Testis (tissue), 2 donors: ENCODE results near the gene ANKS1B.

Experiments used
- POLR2A ChIP-seq: fragments of 450-650 bp; IDR thresholded peaks from one replicate; pipeline ENCODE4 v1.6.1; 2017; ENCODE audit warnings: antibody characterized with exemption, mild to moderate bottlenecking, moderate library complexity
- TF ChIP-seq, protein P1 (sequence below), 3 experiments: fragments of 450-650 bp in 2 of 3; fragments of 200-600 bp in 1 of 3; sonication (generic) in 1 of 3; IDR thresholded peaks; one replicate each; pipeline ENCODE4 v1.5.1; 2016 to 2019; ENCODE audit warnings: antibody characterized with exemption in 3 of 3, mild to moderate bottlenecking in 2 of 3, moderate library complexity in 1 of 3

DNA sequence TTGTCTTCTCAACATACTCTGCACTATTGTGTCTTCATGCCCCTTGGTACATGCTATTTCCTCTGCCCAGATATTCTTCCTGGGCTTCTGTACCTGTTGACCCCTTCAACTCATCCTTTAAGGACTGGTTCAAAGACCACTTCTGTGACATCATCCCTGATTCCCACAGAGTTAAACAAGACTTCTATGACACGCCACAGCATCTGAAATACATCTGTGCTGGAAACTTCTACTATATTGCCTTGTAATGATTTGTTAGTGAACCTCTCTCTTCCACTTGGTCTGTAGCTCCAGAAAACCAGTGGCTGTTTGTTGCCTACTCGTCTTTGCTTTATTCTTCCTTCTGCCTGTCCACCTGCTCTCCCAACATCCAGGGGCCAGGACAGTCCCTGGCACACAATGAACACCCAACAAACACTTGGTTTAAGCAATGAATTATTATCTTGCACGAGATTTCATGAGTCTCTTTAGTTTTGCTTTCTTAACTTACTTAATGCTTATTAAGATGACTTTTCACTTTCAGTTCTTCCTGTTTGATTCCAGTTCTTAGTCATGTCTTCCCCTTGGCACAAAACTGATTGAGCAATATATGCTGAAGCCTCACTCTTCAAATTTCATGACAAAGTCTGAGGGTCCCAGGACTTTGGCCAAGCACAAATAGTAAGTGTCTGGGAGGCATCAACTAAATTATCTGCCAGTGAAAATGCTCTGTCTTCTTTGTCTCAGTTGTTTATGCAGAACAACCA lies 853.8 kb downstream of the ANKS1B start:
- no peak for TF ChIP-seq POLR2A
- TF ChIP-seq, protein P1, sequence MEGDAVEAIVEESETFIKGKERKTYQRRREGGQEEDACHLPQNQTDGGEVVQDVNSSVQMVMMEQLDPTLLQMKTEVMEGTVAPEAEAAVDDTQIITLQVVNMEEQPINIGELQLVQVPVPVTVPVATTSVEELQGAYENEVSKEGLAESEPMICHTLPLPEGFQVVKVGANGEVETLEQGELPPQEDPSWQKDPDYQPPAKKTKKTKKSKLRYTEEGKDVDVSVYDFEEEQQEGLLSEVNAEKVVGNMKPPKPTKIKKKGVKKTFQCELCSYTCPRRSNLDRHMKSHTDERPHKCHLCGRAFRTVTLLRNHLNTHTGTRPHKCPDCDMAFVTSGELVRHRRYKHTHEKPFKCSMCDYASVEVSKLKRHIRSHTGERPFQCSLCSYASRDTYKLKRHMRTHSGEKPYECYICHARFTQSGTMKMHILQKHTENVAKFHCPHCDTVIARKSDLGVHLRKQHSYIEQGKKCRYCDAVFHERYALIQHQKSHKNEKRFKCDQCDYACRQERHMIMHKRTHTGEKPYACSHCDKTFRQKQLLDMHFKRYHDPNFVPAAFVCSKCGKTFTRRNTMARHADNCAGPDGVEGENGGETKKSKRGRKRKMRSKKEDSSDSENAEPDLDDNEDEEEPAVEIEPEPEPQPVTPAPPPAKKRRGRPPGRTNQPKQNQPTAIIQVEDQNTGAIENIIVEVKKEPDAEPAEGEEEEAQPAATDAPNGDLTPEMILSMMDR (IDR thresholded peaks at IDR 0.05): no peak
